ENCODE results near the gene PEX1. TPM values are rescaled to one million over a fixed set of nuclear protein-coding genes. Genes with fewer than 3 reads are reported as not detected.
A peak's percentile ranks its signal among the peaks of the same experiment; 100 is the strongest.
"Not testable (repeated sequence)": the region's sequence is repeated elsewhere in the genome, so short reads cannot be mapped to it uniquely, and the experiment has no call there.

Gene PEX1
- total RNA-seq, 1 experiment from 2014 or later, result 22.1 TPM

DNA sequence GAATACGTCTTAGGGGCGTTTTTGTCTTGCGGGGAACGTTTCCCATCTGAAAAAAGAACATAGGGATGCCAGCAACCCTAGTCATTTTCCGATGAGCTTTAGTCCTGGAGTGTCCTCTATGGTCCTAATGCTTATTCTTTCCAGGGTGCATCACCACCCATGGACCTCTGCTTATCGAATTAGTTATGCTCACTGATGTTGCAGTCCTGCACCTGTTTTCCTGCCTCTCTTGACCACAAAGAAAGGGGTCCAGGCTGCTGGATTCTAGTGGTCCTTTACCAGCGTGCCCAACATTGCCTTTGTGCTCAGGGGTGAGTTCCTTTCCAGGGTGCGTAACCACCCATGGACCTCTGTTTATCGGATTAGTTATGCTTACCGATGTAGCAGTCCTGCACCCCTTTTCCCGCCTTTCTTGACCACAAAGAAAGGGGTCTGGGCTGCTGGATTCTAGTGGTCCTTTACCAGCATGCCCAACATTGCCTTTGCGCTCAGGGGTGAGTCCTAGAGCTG lies 53.0 kb downstream of the PEX1 start:
- DNase-seq (ENCODE audit: low read depth); in situ Hi-C loops (cut with HindIII; ENCODE audit: low pct_unique_long_range_greater_than_20kb, low sequenced_read_pairs): not testable (repeated sequence)

- in situ Hi-C loops (cut with HindIII; ENCODE audit: low pct_unique_long_range_greater_than_20kb, low sequenced_read_pairs), result not testable (repeated sequence)
These were observed 54.3 kb downstream of the PEX1 start for GRCh38 chr7:92473989-92474388.

GRCh38 chr7:92468589-92468988 lies 59.7 kb downstream of the PEX1 start:
- DNase-seq (ENCODE audit: low read depth); in situ Hi-C loops (cut with HindIII; ENCODE audit: low pct_unique_long_range_greater_than_20kb, low sequenced_read_pairs): not testable (repeated sequence)

More at GRCh38 chr7:92473989-92474388, 54.3 kb downstream of the PEX1 start:
- DNase-seq (ENCODE audit: low read depth), result not testable (repeated sequence)

GRCh38 chr7:92466682-92467081 lies 61.6 kb downstream of the PEX1 start:
- DNase-seq (ENCODE audit: low read depth), result no peak
- in situ Hi-C loops (cut with HindIII; ENCODE audit: low pct_unique_long_range_greater_than_20kb, low sequenced_read_pairs), result no loop called here

DNA sequence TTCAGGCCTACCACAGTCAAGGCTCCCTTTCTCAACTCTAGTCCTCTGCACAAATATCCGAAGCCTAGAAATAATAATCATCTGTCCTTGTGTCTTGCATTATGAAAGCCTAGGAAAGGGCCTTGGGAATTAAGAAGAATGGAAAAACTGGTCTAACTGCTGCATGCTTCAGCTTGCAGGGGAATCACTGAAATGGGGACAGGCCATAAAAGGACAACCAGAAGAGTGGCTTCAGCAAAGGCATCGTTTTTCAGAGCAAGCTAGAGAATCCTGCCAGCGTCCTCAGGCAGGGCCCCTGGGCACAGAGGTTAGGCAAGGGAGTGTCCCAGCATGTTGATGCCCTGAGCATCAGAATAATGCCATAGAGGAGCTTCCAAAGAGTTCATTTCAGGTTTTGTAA lies 63.8 kb downstream of the PEX1 start:
- no peak for DNase-seq (ENCODE audit: low read depth)
- in situ Hi-C loops (cut with HindIII; ENCODE audit: low pct_unique_long_range_greater_than_20kb, low sequenced_read_pairs), result no loop called here

- DNase-seq (ENCODE audit: low read depth), result no peak
- in situ Hi-C loops (cut with HindIII; ENCODE audit: low pct_unique_long_range_greater_than_20kb, low sequenced_read_pairs), result no loop called here
These were observed 65.8 kb downstream of the PEX1 start for GRCh38 chr7:92462560-92462959.

- in situ Hi-C loops (cut with HindIII; ENCODE audit: low pct_unique_long_range_greater_than_20kb, low sequenced_read_pairs), result no loop called here
- DNase-seq (ENCODE audit: low read depth), result peak; percentile 37
These were observed 67.0 kb downstream of the PEX1 start for GRCh38 chr7:92461027-92462003.

- in situ Hi-C loops (cut with HindIII; ENCODE audit: low pct_unique_long_range_greater_than_20kb, low sequenced_read_pairs), result no loop called here
- no peak for DNase-seq (ENCODE audit: low read depth)
These were observed 67.8 kb downstream of the PEX1 start for GRCh38 chr7:92460510-92460909.

- in situ Hi-C loops (cut with HindIII; ENCODE audit: low pct_unique_long_range_greater_than_20kb, low sequenced_read_pairs), result no loop called here
These were observed 68.2 kb downstream of the PEX1 start for GRCh38 chr7:92460109-92460508.

DNA sequence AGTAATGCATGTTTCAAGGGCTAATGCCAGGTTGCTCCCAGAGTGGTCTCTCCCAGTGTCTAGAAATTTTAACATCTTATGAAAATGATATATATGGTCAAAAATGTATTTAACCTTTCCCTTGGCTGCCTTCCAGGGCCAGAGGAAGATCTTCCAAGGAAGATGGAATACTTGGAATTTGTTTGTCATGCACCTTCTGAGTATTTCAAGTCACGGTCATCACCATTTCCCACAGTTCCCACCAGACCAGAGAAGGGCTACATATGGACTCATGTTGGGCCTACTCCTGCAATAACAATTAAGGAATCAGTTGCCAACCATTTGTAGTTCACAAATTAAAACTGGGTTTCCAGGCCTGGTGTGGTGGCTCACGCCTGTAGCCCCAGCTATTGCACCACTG lies 72.1 kb downstream of the PEX1 start:
- DNase-seq (ENCODE audit: low read depth), result no peak
- in situ Hi-C loops (cut with HindIII; ENCODE audit: low pct_unique_long_range_greater_than_20kb, low sequenced_read_pairs), result no loop called here

More at GRCh38 chr7:92460109-92460508, 68.2 kb downstream of the PEX1 start:
- DNase-seq (ENCODE audit: low read depth), result no peak

DNA sequence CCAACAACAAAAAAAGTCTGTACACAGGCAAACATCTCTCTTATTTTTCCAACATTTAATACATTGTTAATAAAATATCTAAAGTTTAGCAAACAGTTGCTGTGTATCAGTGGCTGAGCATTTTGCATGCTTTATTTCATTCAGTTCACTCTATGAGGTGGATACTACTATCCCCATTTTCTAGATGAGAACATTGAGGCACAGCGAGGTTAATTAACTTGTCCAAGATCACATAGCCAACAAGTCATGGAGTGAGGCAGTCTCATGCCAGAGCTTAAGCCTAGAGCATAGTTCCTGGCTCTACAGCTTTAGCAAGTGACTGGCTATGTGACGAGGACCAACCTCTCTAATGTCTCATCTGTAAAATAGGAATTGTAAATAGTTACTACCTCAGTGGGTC lies 76.7 kb downstream of the PEX1 start:
- no peak for DNase-seq (ENCODE audit: low read depth)
- in situ Hi-C loops (cut with HindIII; ENCODE audit: low pct_unique_long_range_greater_than_20kb, low sequenced_read_pairs), result no loop called here

GRCh38 chr7:92448205-92448747 lies 80.0 kb downstream of the PEX1 start:
- DNase-seq (ENCODE audit: low read depth), result peak; percentile 70
- in situ Hi-C loops (cut with HindIII; ENCODE audit: low pct_unique_long_range_greater_than_20kb, low sequenced_read_pairs), result no loop called here

DNA sequence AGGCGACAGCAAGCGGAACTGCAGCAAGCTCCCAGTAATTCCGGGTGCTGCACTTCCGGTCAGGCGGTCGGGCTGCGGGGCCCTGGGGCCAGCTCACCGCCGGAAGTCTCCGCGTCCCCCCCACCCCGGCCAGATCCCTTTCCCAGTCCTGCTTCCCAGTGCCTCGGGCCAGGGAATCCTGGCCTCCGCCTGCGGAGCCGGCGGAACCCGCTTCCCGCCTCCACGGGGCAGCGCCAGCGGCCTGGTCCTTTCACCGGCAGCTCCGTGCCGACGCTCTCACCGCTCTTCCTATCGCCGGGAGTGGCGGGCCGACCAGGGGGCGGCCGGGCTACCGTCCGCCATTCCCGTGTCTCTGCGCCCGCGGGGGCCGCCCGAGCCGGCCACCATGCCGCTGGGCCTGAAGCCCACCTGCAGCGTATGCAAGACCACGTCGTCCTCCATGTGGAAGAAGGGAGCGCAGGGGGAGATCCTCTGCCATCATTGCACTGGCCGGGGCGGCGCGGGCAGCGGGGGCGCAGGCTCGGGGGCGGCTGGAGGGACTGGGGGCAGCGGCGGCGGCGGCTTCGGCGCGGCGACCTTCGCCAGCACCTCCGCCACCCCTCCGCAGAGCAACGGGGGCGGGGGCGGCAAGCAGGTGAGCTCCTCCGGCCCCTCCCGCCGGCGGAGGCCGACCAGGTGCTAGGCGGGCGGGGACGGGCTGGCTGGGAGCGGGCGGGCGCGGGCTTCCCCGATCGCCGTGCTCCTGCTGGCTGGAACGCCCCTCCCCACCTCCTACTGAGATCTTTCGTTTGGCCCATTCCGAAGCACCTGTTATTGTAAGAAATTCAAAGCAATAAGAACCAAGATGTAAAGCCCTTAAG lies 80.7 kb downstream of the PEX1 start, which contains the start of gene GATAD1:
Gene GATAD1, plus strand, starts transcription at position 138 of the 860 bp plus-strand sequence. Its CDS starts 248 bp downstream, at position 386.
- in situ Hi-C loops (cut with HindIII; ENCODE audit: low pct_unique_long_range_greater_than_20kb, low sequenced_read_pairs), result no loop called here
- no peak for DNase-seq (ENCODE audit: low read depth)

- peak; percentile 87 for DNase-seq (ENCODE audit: low read depth)
- in situ Hi-C loops (cut with HindIII; ENCODE audit: low pct_unique_long_range_greater_than_20kb, low sequenced_read_pairs), result no loop called here
These were observed 81.4 kb downstream of the PEX1 start for GRCh38 chr7:92446869-92447344.

DNA sequence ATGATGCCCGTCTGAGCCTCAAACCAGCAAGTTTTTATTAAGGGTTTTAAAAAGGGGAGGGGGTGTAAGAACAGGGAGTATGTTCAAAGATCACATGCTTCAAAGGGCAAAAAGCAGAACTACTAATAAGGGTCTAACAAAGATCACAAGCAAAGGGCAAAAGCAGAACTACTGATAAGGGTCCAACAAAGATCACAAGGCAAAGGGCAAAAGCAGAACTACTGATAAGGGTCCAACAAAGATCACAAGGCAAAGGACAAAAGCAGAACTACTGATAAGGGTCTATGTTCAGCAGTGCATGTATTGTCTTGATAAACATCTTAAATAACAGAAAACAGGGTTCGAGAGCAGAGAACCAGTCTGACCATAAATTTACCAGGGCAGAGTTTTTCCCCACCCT lies 85.6 kb downstream of the PEX1 start:
- DNase-seq (ENCODE audit: low read depth); in situ Hi-C loops (cut with HindIII; ENCODE audit: low pct_unique_long_range_greater_than_20kb, low sequenced_read_pairs): not testable (repeated sequence)

DNA sequence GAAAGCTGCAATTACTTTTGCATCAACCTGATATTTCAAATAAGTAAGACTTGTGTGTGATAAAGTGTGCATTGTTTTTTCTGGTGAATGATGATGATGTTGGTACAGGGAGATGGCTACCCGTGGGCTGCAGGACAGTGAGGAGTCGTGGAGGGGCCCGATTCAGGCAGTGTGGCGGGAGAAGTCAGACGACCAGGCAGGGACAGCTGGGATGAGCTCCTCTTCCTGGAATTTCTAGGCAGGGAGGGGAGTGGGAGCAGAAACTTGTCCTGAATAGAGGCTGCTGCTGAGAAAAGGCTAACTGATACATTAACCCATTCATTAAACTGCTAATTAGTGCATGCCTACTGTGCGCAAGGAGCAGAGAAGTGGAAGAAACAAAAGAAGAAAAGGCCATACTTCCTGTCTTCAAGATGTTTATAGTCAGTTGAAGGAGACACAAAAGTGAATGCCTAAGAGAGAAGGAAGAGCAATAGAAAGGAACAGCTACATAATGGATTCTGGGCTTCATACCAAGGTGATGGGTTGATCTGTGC lies 90.3 kb downstream of the PEX1 start:
- no peak for DNase-seq (ENCODE audit: low read depth)
- in situ Hi-C loops (cut with HindIII; ENCODE audit: low pct_unique_long_range_greater_than_20kb, low sequenced_read_pairs), result no loop called here

Measured in Caki2 (cell line).